DND-41 (cell line): ENCODE results near the gene PALD1.

ENCODE experiments used
- ATAC-seq: fragments of 200-7000 bp; cut with Tn5 transposase; 3 replicates; pipeline ENCODE4 v1.9.1; 2021; ENCODE audit warnings: low read depth; ENCODE audit not compliant: insufficient read depth
- DNase-seq: peaks from one replicate; pipeline ENCODE4 v3.0.0-alpha.2; 2020
- H2AFZ ChIP-seq: 2 replicates; pipeline ENCODE4 v1.6.0; 2012; ENCODE audit warnings: low read depth, low read length
- H3K27ac ChIP-seq: 2 replicates; pipeline ENCODE4 v1.5.1; 2012; ENCODE audit warnings: low read length, inconsistent platforms
- H3K27me3 ChIP-seq: fragments of 200-600 bp; sonication (generic); 2 replicates; pipeline ENCODE4 v1.6.0; 2012; ENCODE audit warnings: low read length, mild to moderate bottlenecking, inconsistent platforms; ENCODE audit not compliant: insufficient read depth, poor library complexity
- H3K36me3 ChIP-seq: 2 replicates; pipeline ENCODE4 v1.5.1; 2012; ENCODE audit warnings: low read length, inconsistent platforms; ENCODE audit not compliant: insufficient read depth
- H3K4me1 ChIP-seq: 2 replicates; pipeline ENCODE4 v1.5.1; 2012; ENCODE audit warnings: mild to moderate bottlenecking, low read length; ENCODE audit not compliant: insufficient read depth
- H3K4me2 ChIP-seq: 2 replicates; pipeline ENCODE4 v1.6.0; 2012; ENCODE audit warnings: mild to moderate bottlenecking, moderate library complexity, low read length, inconsistent platforms; ENCODE audit not compliant: insufficient read depth
- H3K4me3 ChIP-seq, 2 experiments: fragments of 200-600 bp in 1 of 2; shearing (Covaris generic) in 1 of 2; 2 replicates each; pipeline ENCODE4 v1.5.1; 2012 to 2016; ENCODE audit warnings: inconsistent platforms in 2 of 2, low read length in 2 of 2, mild to moderate bottlenecking in 2 of 2, low read depth in 1 of 2, moderate library complexity in 1 of 2
- H3K79me2 ChIP-seq: 2 replicates; pipeline ENCODE4 v1.6.0; 2012; ENCODE audit warnings: low read length, inconsistent platforms; ENCODE audit not compliant: insufficient read depth
- H3K9ac ChIP-seq: 2 replicates; pipeline ENCODE4 v1.6.0; 2012; ENCODE audit warnings: low read depth, mild to moderate bottlenecking, inconsistent platforms, low read length, moderate library complexity
- H3K9me3 ChIP-seq: 2 replicates; pipeline ENCODE4 v1.5.1; 2012; ENCODE audit warnings: low read length, moderate library complexity, mild to moderate bottlenecking, inconsistent platforms; ENCODE audit not compliant: insufficient read depth, severe bottlenecking
- H4K20me1 ChIP-seq: 2 replicates; pipeline ENCODE4 v1.6.0; 2012; ENCODE audit warnings: low read length; ENCODE audit not compliant: insufficient read depth
- CTCF ChIP-seq: IDR thresholded peaks from 2 replicates; pipeline ENCODE4 v1.5.1; 2012; ENCODE audit warnings: borderline replicate concordance, low read length, moderate library complexity, mild to moderate bottlenecking; ENCODE audit not compliant: poor library complexity, severe bottlenecking; ENCODE audit errors: extremely low read depth
- EZH2 ChIP-seq: IDR thresholded peaks from 3 replicates; pipeline ENCODE4 v1.6.1; 2012; ENCODE audit warnings: borderline replicate concordance, low read depth, mild to moderate bottlenecking, moderate library complexity, low read length, inconsistent platforms; ENCODE audit not compliant: severe bottlenecking

Gene PALD1

GRCh38 chr10:70515035-70515667 lies 36.6 kb downstream of the PALD1 start:
- Histone ChIP-seq H4K20me1 (peaks cover 20% of the 10 kb centered on the region), H3K79me2 (no peaks in the 10 kb centered on the region), H3K4me2 (no peak overlapping the region), H3K9ac (no peak overlapping the region), H3K4me1 (no peaks in the 10 kb centered on the region), H3K9me3 (no peaks in the 10 kb centered on the region), H2AFZ (no peak overlapping the region), H3K27me3 (no peaks in the 10 kb centered on the region), H3K27ac (no peak overlapping the region), H3K36me3 (no peaks in the 10 kb centered on the region), H3K4me3 (no peak overlapping the region)
- DNase-seq (no peak), ATAC-seq (no peak)
- TF ChIP-seq CTCF, result no peak
- TF ChIP-seq EZH2, result no peak

- Histone ChIP-seq H3K27me3 (no peaks in the 10 kb centered on the region), H3K9ac (no peak overlapping the region), H3K27ac (no peak overlapping the region), H3K79me2 (no peaks in the 10 kb centered on the region), H3K4me1 (no peaks in the 10 kb centered on the region), H2AFZ (no peak overlapping the region), H3K9me3 (no peaks in the 10 kb centered on the region), H3K4me3 (no peak overlapping the region), H3K36me3 (no peaks in the 10 kb centered on the region), H3K4me2 (no peak overlapping the region), H4K20me1 (peaks cover 11% of the 10 kb centered on the region)
- TF ChIP-seq EZH2 (no peak), CTCF (no peak)
- DNase-seq (no peak), ATAC-seq (no peak)
These were observed 40.1 kb downstream of the PALD1 start for GRCh38 chr10:70518695-70519094.

- no peak overlapping the region for H3K9ac ChIP-seq
These were observed 44.5 kb downstream of the PALD1 start for GRCh38 chr10:70523057-70523456.

More at GRCh38 chr10:70523057-70523456, 44.5 kb downstream of the PALD1 start:
- DNase-seq (no peak), ATAC-seq (no peak)
- H3K4me1 ChIP-seq, result no peaks in the 10 kb centered on the region
- H3K36me3 ChIP-seq, result no peaks in the 10 kb centered on the region; the same call in 1 of the 2 replicates
- no peak overlapping the region for H3K4me2 ChIP-seq
- no peaks in the 10 kb centered on the region for H3K27me3 ChIP-seq
- no peak overlapping the region for H3K27ac ChIP-seq
- no peaks in the 10 kb centered on the region for H3K9me3 ChIP-seq
- H2AFZ ChIP-seq, result no peak overlapping the region
- no peaks in the 10 kb centered on the region for H3K79me2 ChIP-seq
- H3K4me3 ChIP-seq, result no peak overlapping the region
- TF ChIP-seq CTCF (no peak), EZH2 (no peak)
- peaks cover 18% of the 10 kb centered on the region for H4K20me1 ChIP-seq
